GM20000 (cell line): ENCODE data around the gene ARHGAP25.

Experiments used
- DNase-seq: peaks from one replicate; pipeline ENCODE4 v3.0.0; 2012; ENCODE audit warnings: low spot score
- CTCF ChIP-seq: IDR thresholded peaks from 2 replicates; pipeline ENCODE4 v1.5.1; 2012; ENCODE audit warnings: mild to moderate bottlenecking, control low read depth; ENCODE audit errors: extremely low read depth, missing control alignments

The ARHGAP25 gene

GRCh38 chr2:68734688-68735525, at the start of gene ARHGAP25:
TSS of gene ARHGAP25 (plus strand) at chr2:68734811. CDS start at chr2:68735200, 389 bp downstream.
- peak; percentile 43 for DNase-seq
- no peak for TF ChIP-seq CTCF

GRCh38 chr2:68686178-68686577, 48.4 kb upstream of the ARHGAP25 start:
- TF ChIP-seq CTCF, result no peak
- DNase-seq, result no peak

GRCh38 chr2:68687018-68687417, 47.6 kb upstream of the ARHGAP25 start:
- DNase-seq, result no peak
- TF ChIP-seq CTCF, result no peak

- DNase-seq, result peak; percentile 76
These were observed 44.8 kb upstream of the ARHGAP25 start for GRCh38 chr2:68689553-68690537.

GRCh38 chr2:68690851-68691250, 43.8 kb upstream of the ARHGAP25 start:
- no peak for DNase-seq
- TF ChIP-seq CTCF, result no peak

More at GRCh38 chr2:68689553-68690537, 44.8 kb upstream of the ARHGAP25 start:
- no peak for TF ChIP-seq CTCF

- DNase-seq, result no peak
- TF ChIP-seq CTCF, result no peak
These were observed 42.1 kb upstream of the ARHGAP25 start for GRCh38 chr2:68692511-68692910.
